Hematopoietic multipotent progenitor cell (in vitro differentiated cells): ENCODE measurements around the gene LHFPL4. TPM values are rescaled to one million over a fixed set of nuclear protein-coding genes. Genes with fewer than 3 reads are reported as not detected.
A peak's percentile ranks its signal among the peaks of the same experiment; 100 is the strongest.

Experiments
- DNase-seq, 3 donors: peaks; one replicate each; pipeline ENCODE4 v3.0.0-alpha.2; 2011 to 2015; ENCODE audit warnings: low read depth in 2 of 3, low spot score in 2 of 3
- total RNA-seq: library from RNA; depleted of rRNA; stranded (reverse); fragments of >200 nt; gene quantifications from one replicate; pipeline ENCODE4 v1.2.3, GENCODE V29; 2012

The LHFPL4 gene
- total RNA-seq, 1 donor, result not detected

GRCh38 chr3:9480265-9480664, 73.4 kb downstream of the LHFPL4 start:
- no peak for DNase-seq

- DNase-seq, result no peak
These were observed 76.7 kb downstream of the LHFPL4 start for GRCh38 chr3:9476935-9477334.

- no peak for DNase-seq
These were observed 79.1 kb downstream of the LHFPL4 start for GRCh38 chr3:9474482-9474881.

- DNase-seq, result no peak
These were observed 80.0 kb downstream of the LHFPL4 start for GRCh38 chr3:9473496-9474065.

GRCh38 chr3:9469986-9470385, 83.6 kb downstream of the LHFPL4 start:
- DNase-seq, result no peak

GRCh38 chr3:9468460-9468859, 85.2 kb downstream of the LHFPL4 start:
- DNase-seq, result no peak

- DNase-seq, result no peak
These were observed 86.2 kb downstream of the LHFPL4 start for GRCh38 chr3:9467451-9467850.

GRCh38 chr3:9455596-9456131, 98.0 kb downstream of the LHFPL4 start:
- no peak for DNase-seq

- peak in 2 of 3 donors; percentile 5 to 33 for DNase-seq
These were observed 101.2 kb downstream of the LHFPL4 start for GRCh38 chr3:9452417-9452816.

- no peak for DNase-seq
These were observed 102.6 kb downstream of the LHFPL4 start for GRCh38 chr3:9450991-9451390.

GRCh38 chr3:9450126-9450525, 103.5 kb downstream of the LHFPL4 start:
- no peak for DNase-seq

- DNase-seq, result no peak
These were observed 105.0 kb downstream of the LHFPL4 start for GRCh38 chr3:9448643-9449042.

Other genes starting within 250 kb of the LHFPL4 start
- gene THUMPD3, start 190.8 kb downstream of the LHFPL4 start, total RNA-seq, result 24.5 TPM
- 52.8 TPM for gene SETD5, start 156.2 kb downstream of the LHFPL4 start, total RNA-seq
- gene MTMR14, start 95.7 kb upstream of the LHFPL4 start, total RNA-seq, result 64.1 TPM
- 0.81 TPM for gene CPNE9, start 150.0 kb upstream of the LHFPL4 start, total RNA-seq
- gene BRPF1, start 177.9 kb upstream of the LHFPL4 start, total RNA-seq, result 62.2 TPM
- 30.7 TPM for gene OGG1, start 196.1 kb upstream of the LHFPL4 start, total RNA-seq
- 1.1 TPM for gene CAMK1, start 216.1 kb upstream of the LHFPL4 start, total RNA-seq
- gene TADA3, start 238.7 kb upstream of the LHFPL4 start, total RNA-seq, result 41.5 TPM
- gene ARPC4, start 239.3 kb upstream of the LHFPL4 start, total RNA-seq, result 184 TPM